ENCODE data around the gene AP1AR. TPM values are rescaled to one million over a fixed set of nuclear protein-coding genes. Genes with fewer than 3 reads are reported as not detected.

AP1AR gene
- total and polyA plus RNA-seq, 2 of the 8 experiments (the other 6 are each of a cell fraction or from before 2014, with no cell fraction given): 5.3 to 27.7 TPM

- no peak overlapping the region for H2BK5ac ChIP-seq (ENCODE audit: low read depth, low read length)
- H3K18ac ChIP-seq (ENCODE audit: extremely low read depth, low read length): no peak overlapping the region
- H2BK12ac ChIP-seq (ENCODE audit: low read depth, low read length): 0 out of 2 replicates have a peak overlapping the region, but pooled peaks have one; percentile 23
- peak overlapping the region; percentile 98 for H2AFZ ChIP-seq (ENCODE audit: low read length)
- H3K4me2 ChIP-seq (ENCODE audit: insufficient read depth in 1 of 2, low read depth in 2 of 2, low read length in 2 of 2): no peak overlapping the region
- no peaks in the 10 kb centered on the region for H3K36me3 ChIP-seq (ENCODE audit: control insufficient read depth in 2 of 4, insufficient read depth in 4 of 4, low read length in 3 of 4)
- H3K9me3 ChIP-seq (ENCODE audit: insufficient read depth in 2 of 2, low read depth in 1 of 2, low read length in 1 of 2): no peaks in the 10 kb centered on the region
- no peak for FAIRE-seq
- H4K91ac ChIP-seq (replicated peaks; ENCODE audit: insufficient read length, low read length): no peak overlapping the region
- WGBS, 2 experiments (ENCODE audit: extremely low coverage in 1 of 2, insufficient coverage in 1 of 2, insufficient read length in 1 of 2, insufficient replicate concordance in 2 of 2, low coverage in 1 of 2, low lambda C conversion rate in 2 of 2, missing lambda C conversion rate in 1 of 2): 76% methylated on average over 5 of the region's 5 CpGs; no CpG with 5 or more reads in 1 of the 2 experiments
- H3K56ac ChIP-seq (replicated peaks; ENCODE audit: insufficient read length, low read depth, low read length): no peak overlapping the region
- H3K4me3 ChIP-seq (ENCODE audit: extremely low read depth in 1 of 4, insufficient read depth in 2 of 4, low read depth in 3 of 4, low read length in 4 of 4): no peak overlapping the region
- no peak overlapping the region for H3K9ac ChIP-seq (replicated peaks in 1 of 4; ENCODE audit: extremely low read depth in 1 of 4, low read depth in 3 of 4, low read length in 3 of 4)
- no peak overlapping the region for H3K14ac ChIP-seq (ENCODE audit: insufficient read length)
- no peak overlapping the region for H2AK5ac ChIP-seq (ENCODE audit: low read depth, low read length)
- no peak for DNase-seq (ENCODE audit: low read depth in 1 of 2, low spot score in 2 of 2)
- ChIA-PET CTCF (ENCODE audit: partially characterized antibody) (interaction anchor here (0.6 to 2.2 kb wide), 5 partner anchors 11 to 463 kb away, joined by 3 to 7 read pairs (median 3); no protein-coding TSS in a partner anchor), POLR2A (ENCODE audit: partially characterized antibody) (no interaction called here)
- no peaks in the 10 kb centered on the region for H3K23me2 ChIP-seq (ENCODE audit: low read depth, low read length)
- H3K4ac ChIP-seq (replicated peaks; ENCODE audit: insufficient read length, low read depth, low read length): no peak overlapping the region
- no peak overlapping the region for H3K27ac ChIP-seq (ENCODE audit: low read depth, low read length)
- H3K23ac ChIP-seq (ENCODE audit: insufficient read length): no peak overlapping the region
- no peak overlapping the region for H4K8ac ChIP-seq (ENCODE audit: extremely low read depth, insufficient read depth, low read length)
- H3K79me1 ChIP-seq (ENCODE audit: low read depth, low read length): no peaks in the 10 kb centered on the region
- H2BK15ac ChIP-seq (ENCODE audit: low read length): 0 out of 2 replicates have a peak overlapping the region, but pooled peaks have one; percentile 88
- no peaks in the 10 kb centered on the region for H3K79me2 ChIP-seq (ENCODE audit: control insufficient read depth in 1 of 2, insufficient read depth in 2 of 2, low read length in 2 of 2)
- no peaks in the 10 kb centered on the region; a peak in 1 of 7 replicates for H3K27me3 ChIP-seq (replicated peaks in 1 of 4; ENCODE audit: control insufficient read depth in 3 of 4, extremely low read depth in 1 of 4, insufficient read depth in 3 of 4, low read length in 3 of 4)
- H4K20me1 ChIP-seq (replicated peaks in 1 of 2; ENCODE audit: control insufficient read depth in 1 of 2, insufficient read depth in 2 of 2, low read length in 2 of 2): no peaks in the 10 kb centered on the region
- H4K5ac ChIP-seq (ENCODE audit: insufficient read length, low read depth, low read length): no peak overlapping the region
- no peak overlapping the region for H2BK20ac ChIP-seq (ENCODE audit: low read length)
- no peak overlapping the region for H2BK120ac ChIP-seq (replicated peaks; ENCODE audit: low read depth, low read length)
- H3K4me1 ChIP-seq (replicated peaks in 1 of 4; ENCODE audit: control insufficient read depth in 3 of 4, insufficient read depth in 4 of 4, low read length in 3 of 4): peaks cover 0 to 2% (median 0%) of the 10 kb centered on the region in 4 experiments; a peak in 1 of 7 replicates
- TF ChIP-seq MAX (IDR thresholded peaks at IDR 0.05) (no peak), RNF2 (IDR thresholded peaks at IDR 0.05; ENCODE audit: borderline replicate concordance, low read depth, low read length, missing control alignments, poor library complexity, severe bottlenecking) (no peak), PHF8 (conservative IDR thresholded peaks at IDR 0.05; ENCODE audit: low read depth, low read length) (no peak), ATF3 (IDR thresholded peaks at IDR 0.05; ENCODE audit: insufficient read depth, low read depth, low read length) (no peak)
These were observed 71.0 kb downstream of the AP1AR start for GRCh38 chr4:112302320-112303274.
